OCI-LY7 (cell line): ENCODE results near the gene AGER. TPM values are rescaled to one million over a fixed set of nuclear protein-coding genes. Genes with fewer than 3 reads are reported as not detected.
A peak's percentile ranks its signal among the peaks of the same experiment; 100 is the strongest.

Experiments used
- BruUV-seq: library from RNA; stranded (reverse); fragments of 400-500 nt; replicated peaks from 2 replicates; lab custom pipeline; 2021; lab: Mats Ljungman, UMichigan
- CTCF ChIA-PET: fragments of 300-600 bp; sonication (Branson Sonifier 250); formaldehyde crosslinking; loops from one replicate; lab custom pipeline; 2022; ENCODE audit warnings: antibody characterized with exemption; ENCODE audit not compliant: unreplicated experiment; lab: Charles Lee
- POLR2A ChIA-PET: fragments of 300-600 bp; sonication (Branson Sonifier 250); formaldehyde crosslinking; loops from one replicate; lab custom pipeline; 2022; ENCODE audit warnings: antibody characterized with exemption; lab: Charles Lee
- DNase-seq: peaks from one replicate; pipeline ENCODE4 v3.0.0-alpha.2; 2015; ENCODE audit warnings: low spot score
- H2AFZ ChIP-seq: fragments of 200-600 bp; sonication (generic), shearing (Covaris generic); 2 replicates; pipeline ENCODE4 v1.6.1; 2014; ENCODE audit warnings: mild to moderate bottlenecking, antibody characterized with exemption, low read length, moderate library complexity
- H3K27ac ChIP-seq: fragments of 200-600 bp; sonication (generic); 2 replicates; pipeline ENCODE4 v1.5.1; 2014; ENCODE audit warnings: mixed run types, low read depth, mild to moderate bottlenecking, moderate library complexity, low read length, inconsistent platforms; ENCODE audit not compliant: poor library complexity, severe bottlenecking
- H3K36me3 ChIP-seq: fragments of 200-600 bp; sonication (generic); 2 replicates; pipeline ENCODE4 v1.6.1; 2014; ENCODE audit warnings: mild to moderate bottlenecking, antibody characterized with exemption, low read length, moderate library complexity, mixed read lengths; ENCODE audit not compliant: insufficient read depth
- H3K4me1 ChIP-seq: fragments of 200-600 bp; sonication (generic); 2 replicates; pipeline ENCODE4 v1.5.1; 2014; ENCODE audit warnings: mild to moderate bottlenecking, low read length; ENCODE audit not compliant: insufficient read depth, poor library complexity, severe bottlenecking
- H3K4me2 ChIP-seq: fragments of 200-600 bp; sonication (generic); 2 replicates; pipeline ENCODE4 v1.6.1; 2014; ENCODE audit warnings: mild to moderate bottlenecking, low read length
- H3K4me3 ChIP-seq: fragments of 200-600 bp; sonication (generic); 2 replicates; pipeline ENCODE4 v1.5.1; 2014; ENCODE audit warnings: mild to moderate bottlenecking, low read depth, low read length; ENCODE audit not compliant: poor library complexity, severe bottlenecking
- H3K79me2 ChIP-seq: fragments of 200-600 bp; sonication (generic); 2 replicates; pipeline ENCODE4 v1.6.1; 2016; ENCODE audit warnings: low read depth, mild to moderate bottlenecking, low read length, moderate library complexity, mixed read lengths; ENCODE audit not compliant: insufficient read depth
- H3K9me2 ChIP-seq: fragments of 200-600 bp; sonication (generic); 2 replicates; pipeline ENCODE4 v1.6.1; 2016; ENCODE audit warnings: mild to moderate bottlenecking, low read length, mixed read lengths; ENCODE audit not compliant: insufficient read depth
- H3K9me3 ChIP-seq: fragments of 200-600 bp; sonication (generic); 2 replicates; pipeline ENCODE4 v1.6.1; 2014; ENCODE audit warnings: mild to moderate bottlenecking, mixed run types, low read length, mixed read lengths
- H4K20me1 ChIP-seq: fragments of 200-600 bp; sonication (generic); 2 replicates; pipeline ENCODE4 v1.6.1; 2014; ENCODE audit warnings: mild to moderate bottlenecking, antibody characterized with exemption, low read length, moderate library complexity, mixed read lengths; ENCODE audit not compliant: insufficient read depth
- CTCF ChIP-seq: fragments of 200-600 bp; sonication (generic); conservative IDR thresholded peaks from 2 replicates; pipeline ENCODE4 v1.5.1; 2014; ENCODE audit warnings: mild to moderate bottlenecking, antibody characterized with exemption, low read length, moderate library complexity, mixed read lengths
- EZH2phosphoT487 ChIP-seq: fragments of 200-600 bp; sonication (generic); IDR thresholded peaks from 2 replicates; pipeline ENCODE4 v1.6.1; 2018; ENCODE audit warnings: low read depth, borderline replicate concordance, mild to moderate bottlenecking, mixed run types, antibody characterized with exemption, low read length, moderate library complexity, mixed read lengths
- intact Hi-C: fragments of 100-400 bp; cut with micrococcal nuclease; formaldehyde crosslinking; loops from one replicate; pipeline ENCODE4 v1.10.0; 2022; ENCODE audit not compliant: unreplicated experiment
- total RNA-seq, 2 experiments: library from RNA; depleted of rRNA in 1 of 2; stranded (reverse); fragments of >200 nt in 1 of 2; shearing (Covaris generic) in 1 of 2; gene quantifications; 2 replicates each; pipeline ENCODE4 v1.2.3, GENCODE V29; 2014 to 2022

The AGER gene
- total RNA-seq, 2 experiments from 2014 or later = 6.7 to 26.9 TPM

DNA sequence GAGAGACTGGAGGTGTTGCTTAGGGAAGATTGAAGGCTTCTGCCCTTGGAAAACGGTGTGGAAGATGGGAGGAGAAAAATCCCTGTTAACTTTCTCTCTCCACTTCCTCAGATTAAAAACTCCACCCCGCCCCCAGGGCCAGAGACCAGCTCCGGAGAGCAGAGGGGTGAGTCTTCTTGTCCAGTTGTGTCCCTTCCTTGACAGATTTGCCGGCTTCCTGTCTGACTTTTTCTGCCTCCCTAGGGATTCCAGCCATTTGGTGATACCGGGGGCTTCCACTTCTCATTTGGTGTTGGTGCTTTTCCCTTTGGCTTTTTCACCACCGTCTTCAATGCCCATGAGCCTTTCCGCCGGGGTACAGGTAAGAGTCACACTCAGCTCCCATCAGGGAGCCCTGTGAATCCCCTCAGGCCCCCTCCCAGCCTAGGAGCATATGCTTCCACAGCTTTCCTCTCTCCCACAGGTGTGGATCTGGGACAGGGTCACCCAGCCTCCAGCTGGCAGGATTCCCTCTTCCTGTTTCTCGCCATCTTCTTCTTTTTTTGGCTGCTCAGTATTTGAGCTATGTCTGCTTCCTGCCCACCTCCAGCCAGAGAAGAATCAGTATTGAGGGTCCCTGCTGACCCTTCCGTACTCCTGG is 4.2 kb downstream of the AGER start:
- no peak overlapping the region for H2AFZ ChIP-seq
- H3K27ac ChIP-seq = no peak overlapping the region
- ChIA-PET POLR2A (interaction anchor here (1.2 to 1.8 kb wide), 2 partner anchors 10 to 16 kb away, joined by 5 to 16 read pairs; partner anchors contain the start of gene PBX2), CTCF (no interaction called here)
- no peaks in the 10 kb centered on the region for H4K20me1 ChIP-seq
- intact Hi-C loops = no loop called here
- H3K79me2 ChIP-seq = peaks cover 9% of the 10 kb centered on the region; the same call in 1 of the 2 replicates
- no peaks in the 10 kb centered on the region for H3K9me2 ChIP-seq
- DNase-seq = no peak
- TSS peak; percentile 83 for BruUV-seq
- TF ChIP-seq EZH2phosphoT487 = no peak
- TF ChIP-seq CTCF = no peak
- H3K4me2 ChIP-seq = peak overlapping the region; percentile 99
- H3K4me1 ChIP-seq = peaks cover 31% of the 10 kb centered on the region
- H3K9me3 ChIP-seq = no peaks in the 10 kb centered on the region
- H3K36me3 ChIP-seq = peaks cover 34% of the 10 kb centered on the region
- peak overlapping the region; percentile 74 for H3K4me3 ChIP-seq

- H4K20me1 ChIP-seq = no peaks in the 10 kb centered on the region
- peaks cover 27% of the 10 kb centered on the region for H3K36me3 ChIP-seq
- H3K9me2 ChIP-seq = no peaks in the 10 kb centered on the region
- peaks cover 14% of the 10 kb centered on the region; the same call in 1 of the 2 replicates for H3K79me2 ChIP-seq
- peaks cover 33% of the 10 kb centered on the region for H3K4me1 ChIP-seq
- no peaks in the 10 kb centered on the region for H3K9me3 ChIP-seq
- H3K27ac ChIP-seq = peak overlapping the region; percentile 18
- H2AFZ ChIP-seq = peak overlapping the region; percentile 40; the same call in 1 of the 2 replicates
- DNase-seq = no peak
- ChIA-PET CTCF (no interaction called here), POLR2A (interaction anchor here (1.0 to 1.8 kb wide), 3 partner anchors 11 to 17 kb away, joined by 5 to 16 read pairs (median 5); partner anchors contain the start of genes GPSM3 and PBX2)
- H3K4me2 ChIP-seq = peak overlapping the region; percentile 99
- BruUV-seq = no TSS peak
- H3K4me3 ChIP-seq = peak overlapping the region; percentile 74
- no peak for TF ChIP-seq CTCF
- no peak for TF ChIP-seq EZH2phosphoT487
- intact Hi-C loops = loop anchor here (1.0 kb wide), 1 partner anchor 17 kb away; no protein-coding TSS in a partner anchor
Observed at GRCh38 chr6:32178547-32179440, 5.3 kb downstream of the AGER start.
